Activated T-cell treated with anti-CD3 and anti-CD28 coated beads, Interleukin-2, amount 50 U/mL, for 48 hours (primary cell): ENCODE data around the gene ABAT.
"Not testable (repeated sequence)": the region's sequence is repeated elsewhere in the genome, so short reads cannot be mapped to it uniquely, and the experiment has no call there.

Experiments used
- DNase-seq, 2 experiments: peaks; one replicate each; pipeline ENCODE4 v3.0.0-alpha.2; 2020

Gene ABAT

DNA sequence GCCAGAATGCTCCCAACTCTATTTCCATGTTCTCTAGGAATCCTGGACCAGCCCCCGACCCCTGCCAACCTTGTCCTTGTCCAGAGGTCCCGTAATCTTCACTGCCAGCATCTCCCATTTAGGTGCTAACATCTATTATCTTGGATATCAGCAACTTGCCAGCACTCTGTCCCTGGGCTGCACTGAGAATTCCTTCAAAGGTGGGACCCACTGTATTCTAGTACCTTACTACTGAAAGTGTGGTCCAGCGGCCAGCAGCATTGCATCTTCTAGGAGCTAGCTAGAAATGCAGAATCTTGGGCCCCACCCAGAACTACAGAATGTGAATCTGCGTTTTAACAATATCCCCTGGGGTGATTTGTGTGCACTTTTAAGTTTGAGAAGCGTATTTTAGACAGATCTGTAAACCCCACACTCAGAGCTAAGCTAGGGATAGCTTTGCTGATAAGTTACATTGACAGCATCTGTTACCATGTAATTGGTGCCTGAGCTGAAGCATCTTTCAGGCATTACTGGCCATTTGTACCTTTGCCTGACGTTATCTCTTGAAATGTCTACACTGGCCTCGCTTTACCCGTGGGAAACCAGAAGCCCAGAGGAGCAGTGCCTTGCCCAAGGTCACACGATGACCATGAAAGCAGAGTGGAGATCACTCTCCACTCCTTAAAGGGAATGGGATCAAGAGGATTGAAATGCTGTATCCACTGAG is 8.3 kb downstream of the ABAT start:
- no peak for DNase-seq

DNA sequence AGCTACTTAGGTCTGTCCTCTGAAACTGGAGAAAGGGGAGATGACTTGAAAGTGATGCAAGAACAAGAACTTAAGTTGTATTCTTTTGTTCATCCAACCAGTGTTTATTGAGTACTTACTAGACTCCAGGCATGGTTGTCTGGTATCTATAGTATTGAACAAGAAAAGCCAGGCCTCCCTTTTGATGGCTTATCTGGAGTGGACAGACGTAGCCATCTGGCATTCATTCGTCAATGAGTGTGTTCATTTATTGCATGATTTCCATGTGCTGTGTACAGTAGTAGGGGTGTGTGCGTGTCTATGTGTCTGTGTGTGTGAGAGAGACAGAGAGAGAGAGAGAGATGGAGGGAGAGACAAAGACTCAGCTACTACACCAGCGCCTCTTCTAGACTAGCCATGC is 9.2 kb downstream of the ABAT start:
- DNase-seq: no peak

DNA sequence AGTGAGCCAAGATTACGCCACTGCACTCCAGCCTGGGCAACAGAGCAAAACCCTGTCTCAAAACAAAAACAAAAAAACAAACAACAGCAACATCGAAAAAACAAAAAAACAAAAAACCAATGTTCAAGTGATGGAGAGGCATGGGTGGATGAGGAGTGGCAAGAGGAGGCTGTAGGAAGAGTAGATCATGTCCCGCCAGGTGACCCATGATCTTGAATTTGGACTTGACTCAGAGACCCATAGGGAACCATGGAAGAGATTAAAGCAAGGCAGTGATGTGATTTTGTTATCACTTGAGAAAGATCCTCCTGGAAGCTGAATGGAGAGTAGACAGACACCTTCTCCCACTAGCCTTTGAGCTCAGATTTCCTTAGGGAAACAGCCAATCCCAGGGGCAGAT is 11.2 kb downstream of the ABAT start:
- DNase-seq: no peak

DNA sequence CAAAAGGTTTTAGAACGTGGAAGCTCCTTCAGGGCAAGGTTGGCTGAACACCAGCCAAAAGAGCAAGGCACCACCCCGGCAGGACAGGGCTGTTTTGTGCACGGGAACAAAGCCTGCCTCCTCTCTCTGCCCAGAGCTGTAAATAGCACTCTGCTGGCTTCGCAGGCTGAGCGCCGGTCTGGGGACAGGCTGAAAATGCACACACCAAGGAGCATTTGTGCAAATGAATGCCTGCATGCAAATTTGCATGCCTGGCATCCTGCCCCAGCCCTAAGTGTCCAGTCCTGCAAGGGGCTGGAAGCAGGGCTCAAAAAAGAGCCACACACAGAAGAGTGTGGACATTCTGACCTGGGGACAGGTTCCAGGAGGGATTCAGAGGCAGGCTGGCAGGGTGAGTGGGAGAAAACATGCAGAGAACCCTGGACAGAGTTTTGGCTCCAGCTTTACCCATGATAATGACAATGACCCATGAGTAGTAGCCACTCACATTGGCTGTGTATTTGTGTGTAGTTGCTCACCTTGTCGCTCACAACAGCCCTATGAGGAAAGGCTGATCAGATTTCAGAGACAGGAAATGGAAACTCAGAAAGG is 11.7 kb downstream of the ABAT start:
- DNase-seq: no peak

DNA sequence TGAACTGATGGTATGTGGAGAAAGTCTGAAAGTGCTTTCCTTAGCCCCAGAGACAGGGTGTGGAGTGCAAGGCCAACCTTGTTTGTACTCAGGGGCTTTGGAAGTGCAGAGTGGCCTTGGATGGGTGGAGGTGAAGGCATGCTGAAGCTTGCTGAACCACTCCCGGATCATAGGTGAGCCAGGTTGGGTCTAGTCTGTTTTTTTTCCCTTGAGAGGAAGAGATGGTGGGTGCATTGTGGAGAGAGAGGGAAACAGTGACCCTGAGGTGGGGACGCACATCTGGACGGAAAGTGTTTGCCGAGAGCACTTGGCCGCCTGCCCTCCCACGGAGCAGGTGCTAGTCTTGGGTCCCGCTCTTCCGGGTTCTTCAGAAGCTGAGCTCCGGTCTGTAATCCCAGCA is 12.5 kb downstream of the ABAT start:
- DNase-seq: no peak

DNA sequence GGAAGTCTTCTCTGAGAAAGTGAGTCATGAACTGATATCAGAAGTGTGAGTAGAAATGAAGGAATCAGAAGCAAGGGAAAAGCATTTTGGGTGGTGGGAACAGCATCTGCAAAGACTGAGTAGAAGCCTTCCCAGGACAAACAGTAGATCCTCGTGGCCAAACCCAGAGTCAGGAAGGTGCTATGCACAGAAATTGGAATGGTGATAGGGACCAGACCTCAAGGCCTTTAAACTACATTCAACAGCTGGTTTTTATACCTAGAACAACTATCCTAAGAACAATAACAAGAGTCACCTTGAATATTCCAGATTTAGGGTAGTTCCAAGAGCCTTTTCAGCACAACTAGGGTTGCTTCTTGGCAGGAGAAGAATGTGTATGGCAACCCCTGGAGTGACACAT is 15.3 kb downstream of the ABAT start:
- DNase-seq: no peak

DNA sequence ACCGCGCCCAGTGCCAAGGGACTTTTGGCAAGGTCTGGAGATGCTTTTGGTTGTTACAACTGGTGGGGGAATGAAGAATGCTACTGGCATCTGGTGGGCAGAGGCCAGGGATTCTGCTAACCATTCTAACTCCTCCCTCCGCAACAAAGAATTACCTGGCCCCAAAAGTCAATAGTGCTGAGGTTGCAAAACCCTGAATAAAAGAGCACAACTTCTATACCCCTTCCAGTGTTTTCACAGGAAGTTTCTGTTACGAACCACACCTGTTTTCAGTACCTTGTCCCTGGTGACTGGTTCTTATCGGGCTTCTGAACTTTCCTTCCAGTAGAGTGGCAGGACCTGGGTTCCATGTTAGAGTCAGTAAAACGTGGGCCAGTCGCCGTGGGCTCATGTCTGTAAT is 17.3 kb downstream of the ABAT start:
- no peak for DNase-seq

DNA sequence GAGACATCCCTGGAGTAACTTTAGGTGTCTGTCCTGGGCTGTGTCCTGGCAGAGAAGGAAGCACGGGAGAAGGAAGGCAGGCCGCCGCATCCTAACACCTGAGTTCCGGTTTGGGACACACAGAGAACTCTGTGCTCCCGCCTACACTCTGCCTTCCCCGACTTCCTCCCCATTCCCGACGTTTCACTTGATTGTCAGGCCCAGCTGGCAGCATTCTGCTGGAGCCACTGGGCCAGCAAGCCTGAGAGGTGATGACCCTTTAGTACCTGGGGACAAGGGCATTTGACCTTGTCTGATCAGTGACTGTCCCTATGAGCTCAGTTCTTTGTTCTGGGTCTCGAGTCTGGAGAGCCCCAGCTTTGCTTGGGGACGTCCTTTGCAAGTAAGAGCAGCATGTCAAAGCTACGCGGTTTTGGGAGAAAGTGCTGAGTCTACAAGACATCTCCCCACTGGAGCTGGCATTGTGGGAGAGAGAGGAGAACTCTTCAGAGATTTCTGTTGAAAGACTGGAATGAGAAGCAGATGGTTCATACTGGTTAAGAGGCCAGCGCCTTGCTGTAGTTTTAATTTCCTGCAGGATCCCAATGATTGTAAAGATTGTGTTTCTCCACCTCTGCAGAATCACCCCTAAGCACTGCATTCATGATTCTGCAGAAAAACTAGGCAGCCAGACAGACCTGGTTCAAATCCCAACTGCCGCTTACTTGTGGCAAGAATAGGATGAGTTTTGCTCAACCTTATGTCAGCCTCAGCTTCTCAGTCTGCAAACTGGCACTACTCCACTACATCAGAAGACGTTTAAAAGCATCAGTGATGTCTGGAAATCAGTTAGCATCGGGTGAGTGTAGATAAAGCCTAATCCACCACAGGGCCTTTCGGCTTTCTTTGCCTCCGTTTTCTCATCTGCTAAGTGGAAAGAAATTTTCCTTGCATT is 20.6 kb downstream of the ABAT start:
- DNase-seq: no peak

DNA sequence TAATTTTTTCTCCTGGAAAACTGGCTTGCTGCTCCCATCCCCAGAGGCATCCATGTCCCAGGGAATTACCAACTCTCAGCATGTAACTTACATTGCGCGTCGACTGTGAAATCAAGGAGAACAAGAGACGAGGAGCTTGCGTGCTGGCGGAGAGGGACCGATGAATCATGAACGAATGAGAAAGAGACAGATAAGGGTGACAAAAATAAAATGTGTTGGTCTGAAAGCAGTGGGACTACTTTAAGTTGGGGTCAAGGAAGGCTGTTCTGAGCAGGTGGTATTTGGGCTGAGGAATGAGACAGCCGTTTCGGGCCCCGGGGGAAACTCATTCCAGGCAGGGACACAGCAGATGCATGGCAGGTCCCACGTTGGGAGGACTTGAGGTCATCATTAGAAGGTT is 22.5 kb downstream of the ABAT start:
- no peak for DNase-seq

DNA sequence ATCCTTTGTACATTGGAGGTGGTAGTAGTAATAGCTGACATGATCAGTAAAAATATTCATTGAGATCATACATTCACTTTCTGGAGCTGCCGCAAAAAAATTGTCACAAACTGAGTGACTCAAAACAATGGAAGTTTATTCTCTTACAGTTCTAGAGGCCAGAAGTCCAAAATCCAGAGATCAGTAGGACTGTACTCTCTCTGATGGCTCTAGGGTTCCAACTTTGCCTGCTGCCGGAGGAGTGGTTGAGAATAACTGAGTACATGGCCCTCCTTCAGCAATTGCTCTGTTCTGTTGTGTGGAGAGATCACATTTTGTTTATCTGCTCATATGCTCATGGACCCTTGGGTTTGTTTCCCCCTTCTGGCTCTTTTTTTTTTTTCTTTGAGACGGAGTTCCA is 23.5 kb downstream of the ABAT start:
- DNase-seq: no peak

DNA sequence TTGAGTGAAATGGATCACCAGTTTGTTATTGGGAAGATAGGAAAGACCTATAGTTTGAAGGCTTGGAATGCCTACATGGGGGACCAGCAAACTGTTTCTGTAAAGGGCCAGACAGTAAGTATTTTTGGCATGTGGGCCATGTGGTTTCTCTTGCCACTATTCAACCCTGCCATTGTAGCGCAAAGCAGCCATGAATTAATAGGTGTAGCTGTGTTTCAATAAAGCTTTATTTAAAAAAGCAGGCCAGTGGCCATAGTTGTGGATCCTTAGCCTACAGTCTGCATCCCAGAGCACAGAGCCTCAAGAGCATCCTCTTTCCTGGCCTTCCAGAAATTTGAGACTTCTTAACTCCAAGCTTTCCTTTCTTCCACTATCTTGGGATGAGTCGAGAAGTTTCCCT is 29.3 kb downstream of the ABAT start:
- no peak for DNase-seq

DNA sequence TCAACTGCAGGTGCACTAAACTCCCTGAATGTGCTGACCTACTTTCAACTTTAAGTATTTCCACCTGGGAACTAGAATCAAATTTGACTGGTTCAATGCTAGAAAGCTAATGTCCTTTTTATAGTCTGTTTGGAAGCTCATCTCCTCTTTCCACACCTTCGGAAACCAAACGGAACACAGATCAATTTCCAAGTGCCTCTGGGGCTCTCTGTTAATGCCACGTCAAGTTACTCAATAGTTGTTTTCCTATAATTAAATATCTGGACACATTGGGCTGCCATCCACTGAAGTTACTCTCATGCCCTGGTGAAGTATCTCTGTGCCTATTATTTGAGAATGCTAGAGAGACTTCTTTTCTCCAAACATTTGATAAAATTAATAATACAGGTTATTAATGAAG is 29.7 kb downstream of the ABAT start:
- DNase-seq: no peak

DNA sequence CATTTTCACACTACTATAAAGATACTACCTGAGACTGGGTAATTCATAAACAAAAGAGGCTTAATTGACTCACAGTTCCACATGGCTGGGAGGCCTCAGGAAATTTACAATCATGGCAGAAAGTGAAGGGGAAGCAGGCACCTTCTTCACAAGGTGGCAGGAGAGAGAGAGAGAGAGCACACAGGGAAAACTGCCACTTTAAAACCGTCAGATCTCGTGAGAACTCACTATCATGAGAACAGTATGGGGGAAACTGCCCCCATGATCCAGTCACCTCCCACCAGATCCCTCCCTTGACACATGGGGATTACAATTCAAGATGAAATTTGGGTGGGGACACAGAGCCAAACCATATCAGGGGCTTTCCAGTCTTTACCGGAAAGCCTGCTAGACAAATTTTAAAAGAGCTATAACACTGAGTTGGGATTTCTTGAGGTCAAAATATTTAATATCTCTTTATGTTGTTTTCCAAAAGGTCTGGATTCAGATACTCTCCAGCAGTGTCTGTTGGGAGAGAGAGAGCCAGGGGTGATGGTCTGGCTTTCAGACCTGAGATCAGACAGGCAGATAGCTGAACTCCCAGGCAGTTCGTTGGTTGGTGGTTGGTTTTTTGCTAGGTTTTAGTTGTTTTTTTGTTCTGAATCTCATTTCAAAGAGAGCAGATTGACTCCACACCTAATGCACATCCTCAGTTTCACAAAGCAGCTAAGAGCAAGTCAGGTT is 30.8 kb downstream of the ABAT start:
- DNase-seq: not testable (repeated sequence)

DNA sequence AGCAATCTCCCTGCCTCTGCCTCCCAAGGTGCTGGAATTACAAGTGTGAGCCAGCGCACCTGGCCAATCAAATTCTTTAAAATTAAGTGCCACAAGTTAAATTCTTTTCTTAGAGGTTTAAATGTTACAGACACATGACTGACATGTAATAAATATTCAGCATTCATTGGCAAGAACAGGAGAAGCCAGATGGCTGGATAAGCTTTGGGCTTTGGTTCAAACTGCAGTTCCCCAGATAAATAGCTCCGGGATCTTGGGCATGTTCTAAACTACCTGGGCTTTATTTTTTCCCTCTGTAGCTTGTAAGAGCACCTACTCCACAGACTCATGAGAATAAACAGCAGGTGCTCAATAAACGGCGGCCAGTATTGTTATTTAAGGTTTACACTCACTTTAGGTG is 34.1 kb downstream of the ABAT start:
- no peak for DNase-seq

DNA sequence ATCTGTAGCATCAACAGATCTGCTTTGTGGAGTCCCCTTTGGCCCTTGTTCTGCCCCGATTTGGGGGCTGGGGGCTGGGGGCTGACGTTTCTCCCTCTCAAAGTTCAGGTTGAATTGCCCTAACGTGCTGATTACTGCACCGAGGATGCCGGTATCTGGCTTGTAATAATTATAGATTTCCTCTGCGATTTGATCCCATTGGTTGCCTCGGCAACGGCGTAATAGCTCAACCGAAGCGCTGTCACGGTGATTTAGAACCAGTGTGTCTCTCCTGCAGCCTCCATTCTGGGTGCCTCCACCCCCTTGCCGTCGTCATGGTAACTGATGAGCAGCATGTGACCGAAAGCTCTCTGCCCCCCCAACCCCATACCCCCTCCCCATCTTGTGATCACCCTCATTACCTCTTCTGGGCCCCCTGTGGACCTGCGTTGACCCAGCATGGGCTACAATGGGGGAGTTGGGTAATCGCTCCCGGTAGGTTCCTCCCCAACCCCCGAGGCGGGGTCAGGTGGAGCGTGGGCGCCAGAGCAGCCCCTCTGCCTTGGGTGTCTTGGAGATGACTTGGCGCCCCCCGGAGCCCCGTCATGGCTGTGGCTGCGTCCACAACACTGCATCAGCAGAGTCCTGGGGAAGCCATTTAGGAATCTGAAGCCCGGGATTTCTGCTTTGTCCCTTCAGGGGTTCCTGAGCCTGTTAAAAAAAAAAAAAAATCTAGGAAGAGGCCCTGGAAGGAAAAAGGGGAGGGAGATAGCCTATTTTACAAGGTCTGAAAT is 38.4 kb downstream of the ABAT start:
- DNase-seq: no peak

DNA sequence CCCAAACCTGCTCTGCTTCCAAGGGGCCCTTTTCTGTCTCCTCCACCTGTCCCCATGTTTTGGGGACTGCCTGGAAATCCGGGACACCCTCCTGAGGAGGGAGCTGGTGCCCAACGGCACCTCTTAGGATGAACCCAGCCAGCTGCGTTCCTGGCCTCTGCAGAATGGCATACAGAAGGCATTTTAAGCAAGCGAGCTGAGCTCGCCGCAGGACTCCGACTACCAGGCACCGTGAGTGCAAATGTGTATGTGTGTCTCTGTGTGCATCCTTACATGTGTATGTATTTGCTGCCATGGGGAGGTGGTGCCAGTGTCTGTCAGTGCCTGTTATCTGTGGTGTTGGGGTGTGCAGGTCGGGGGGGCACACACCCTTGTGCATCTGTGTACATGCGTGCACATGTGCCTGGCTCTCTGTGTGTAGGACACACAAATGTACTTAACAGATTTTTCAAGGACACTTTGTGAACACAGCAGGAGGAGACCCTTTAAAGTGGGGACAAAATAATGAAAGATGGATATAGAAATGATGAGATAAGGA is 39.3 kb downstream of the ABAT start:
- DNase-seq: no peak

DNA sequence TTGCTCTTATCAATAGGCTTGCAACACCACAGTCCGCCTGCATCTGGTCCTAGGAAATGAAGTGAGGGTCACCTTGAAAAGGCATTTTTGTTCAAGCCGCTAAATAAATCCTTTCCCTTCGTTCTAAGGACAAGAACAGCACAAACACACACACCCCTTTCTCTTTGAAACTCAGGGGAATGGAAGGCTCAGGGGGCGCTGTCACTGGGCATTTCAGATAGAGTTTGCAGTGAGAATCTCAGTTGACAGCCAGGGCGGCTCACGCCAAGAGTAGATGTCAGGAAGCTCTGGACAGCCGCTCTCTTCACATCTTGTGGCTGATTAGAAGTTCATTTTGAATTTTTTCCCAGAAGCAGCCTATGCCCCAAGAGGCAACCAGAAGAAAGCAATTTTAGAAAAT is 39.8 kb downstream of the ABAT start:
- DNase-seq: no peak

DNA sequence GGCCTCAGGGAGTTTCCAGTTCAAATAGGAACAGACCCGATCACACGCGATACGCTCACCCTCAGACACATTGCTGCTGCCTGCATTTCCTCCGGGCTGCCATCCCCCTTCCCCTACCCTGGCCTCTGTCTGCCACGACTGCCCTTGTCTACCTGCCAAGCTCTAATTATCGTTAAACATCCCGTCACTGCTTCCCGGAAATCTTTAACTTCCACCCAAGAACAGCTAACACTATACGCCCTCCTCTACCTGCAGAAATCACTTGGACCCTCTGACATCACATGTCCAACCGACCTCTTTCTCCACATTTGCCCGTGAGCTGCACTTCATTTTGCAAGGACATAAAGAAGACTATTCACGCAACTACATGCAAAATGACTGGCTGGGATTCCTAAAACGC is 40.4 kb downstream of the ABAT start:
- no peak for DNase-seq

DNA sequence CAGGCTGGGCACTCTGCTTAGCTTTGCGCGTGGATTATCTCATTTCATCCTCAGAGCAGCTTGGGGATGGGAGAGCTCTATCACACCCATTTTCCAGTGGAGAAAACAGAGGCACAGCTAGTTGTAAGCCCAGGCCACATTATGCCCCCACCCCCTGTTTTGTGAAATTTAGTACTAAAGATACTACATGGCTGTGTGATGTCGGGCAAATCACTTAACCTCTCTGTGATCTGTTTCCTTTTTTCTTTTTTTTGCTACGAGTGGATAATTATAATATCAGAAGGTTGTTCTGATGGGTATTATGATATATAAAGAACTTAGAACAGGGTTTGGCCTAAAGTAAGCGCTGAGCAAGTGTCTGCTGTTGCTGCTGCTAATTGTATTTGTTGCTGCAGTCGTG is 41.6 kb downstream of the ABAT start:
- DNase-seq: no peak

DNA sequence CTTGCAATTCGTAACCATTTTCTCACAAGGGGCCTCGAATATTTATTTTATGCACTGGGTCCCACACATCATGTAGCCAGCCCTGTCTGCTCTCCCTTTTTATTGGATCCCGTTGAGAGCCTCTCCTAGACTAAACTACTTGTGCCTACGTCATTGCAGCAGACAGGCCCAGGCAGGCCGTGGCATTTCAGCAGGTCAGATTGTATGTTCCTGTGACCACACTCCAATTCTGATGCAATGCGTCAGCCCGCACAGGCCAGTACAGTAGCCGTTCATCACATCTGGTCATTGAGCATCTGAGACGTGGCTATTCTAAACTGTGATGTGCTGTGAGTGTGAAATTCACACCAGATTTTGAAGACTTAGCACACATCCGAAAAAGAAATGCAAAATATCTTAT is 42.2 kb downstream of the ABAT start:
- no peak for DNase-seq

DNA sequence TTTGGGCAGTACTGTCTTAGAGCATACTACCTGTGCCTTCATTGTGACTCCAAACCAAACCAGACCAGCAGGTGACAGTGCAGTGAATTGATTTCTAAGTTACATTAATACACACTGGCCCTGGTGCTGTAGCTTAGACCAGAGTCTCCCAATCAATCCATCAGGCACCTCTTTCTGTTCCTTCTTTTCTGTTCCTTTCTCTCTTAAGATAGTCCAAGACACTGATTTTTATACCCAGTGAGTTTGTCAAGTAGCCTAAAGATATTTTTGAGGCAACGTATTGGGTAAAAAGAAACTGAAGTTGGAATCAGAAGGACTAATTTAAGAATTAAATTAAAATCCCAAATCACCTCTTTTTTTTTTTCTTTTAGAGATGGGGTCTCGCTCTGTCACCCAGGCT is 43.1 kb downstream of the ABAT start:
- DNase-seq: no peak

DNA sequence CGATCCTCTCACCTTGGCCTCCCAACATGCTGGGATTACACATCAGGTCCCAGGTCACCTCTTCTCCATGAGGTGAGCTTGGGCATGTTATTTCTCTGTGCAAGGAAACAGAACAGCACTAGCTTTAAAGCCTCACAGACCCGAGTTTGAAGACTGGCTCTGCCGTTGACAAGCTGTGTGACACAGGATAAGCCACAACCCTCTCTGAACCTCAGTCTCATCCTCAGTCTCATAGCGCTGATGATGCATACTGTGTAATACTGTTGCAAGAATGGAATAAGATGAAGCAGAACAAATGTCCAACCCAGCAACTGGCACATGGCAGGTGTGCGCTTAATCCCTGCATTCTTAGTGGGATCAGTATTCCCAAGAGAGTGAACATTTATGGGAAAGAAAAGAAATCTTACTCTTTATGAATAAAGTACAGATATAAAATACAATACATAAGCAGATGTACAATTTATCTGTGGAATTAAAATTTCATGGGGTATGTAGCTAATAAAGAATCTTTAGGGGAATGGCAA is 43.5 kb downstream of the ABAT start:
- DNase-seq: no peak
